Mesenchymal stem cell (in vitro differentiated cells and primary cell): Measurements from ENCODE around the gene SLC25A21.

ENCODE experiments used
- DNase-seq: peaks from one replicate; pipeline ENCODE4 v3.0.0-alpha.2; 2013
- H2AFZ ChIP-seq: one replicate; pipeline ENCODE4 v1.6.1; 2013; ENCODE audit warnings: low read depth, mild to moderate bottlenecking, control low read depth, inconsistent platforms, low read length, moderate library complexity
- H2AK5ac ChIP-seq: 2 replicates; pipeline ENCODE4 v1.6.1; 2013; ENCODE audit warnings: low read length, moderate library complexity, mild to moderate bottlenecking, inconsistent platforms; ENCODE audit not compliant: severe bottlenecking
- H2BK120ac ChIP-seq: one replicate; pipeline ENCODE4 v1.6.1; 2013; ENCODE audit warnings: low read depth, mild to moderate bottlenecking, inconsistent platforms, low read length, moderate library complexity
- H2BK12ac ChIP-seq, 2 experiments: one replicate each; pipeline ENCODE4 v1.6.1; 2013; ENCODE audit warnings: inconsistent platforms in 2 of 2, low read length in 2 of 2, mild to moderate bottlenecking in 2 of 2, moderate library complexity in 2 of 2, control low read depth in 1 of 2
- H2BK15ac ChIP-seq: one replicate; pipeline ENCODE4 v1.6.1; 2013; ENCODE audit warnings: mild to moderate bottlenecking, low read depth, inconsistent platforms; ENCODE audit not compliant: poor library complexity, severe bottlenecking
- H2BK5ac ChIP-seq: 2 replicates; pipeline ENCODE4 v1.6.1; 2013; ENCODE audit warnings: low read depth, mild to moderate bottlenecking, low read length, control low read depth, inconsistent platforms; ENCODE audit not compliant: poor library complexity, severe bottlenecking
- H3K14ac ChIP-seq, 2 experiments: one replicate each; pipeline ENCODE4 v1.6.1; 2013; ENCODE audit warnings: inconsistent platforms in 2 of 2, low read length in 2 of 2, control low read depth in 1 of 2, mild to moderate bottlenecking in 1 of 2, moderate library complexity in 1 of 2
- H3K18ac ChIP-seq, 2 experiments: one replicate each; pipeline ENCODE4 v1.6.1; 2013; ENCODE audit warnings: inconsistent platforms in 2 of 2, low read length in 2 of 2, control low read depth in 1 of 2, low read depth in 1 of 2, mild to moderate bottlenecking in 1 of 2
- H3K23ac ChIP-seq, 2 experiments: one replicate each; pipeline ENCODE4 v1.6.1; 2013; ENCODE audit warnings: inconsistent platforms in 2 of 2, low read length in 2 of 2, mild to moderate bottlenecking in 2 of 2, moderate library complexity in 2 of 2, control low read depth in 1 of 2
- H3K27ac ChIP-seq: 2 replicates; pipeline ENCODE4 v1.5.1; 2013; ENCODE audit warnings: mild to moderate bottlenecking, moderate library complexity, low read length, control low read depth, inconsistent platforms; ENCODE audit not compliant: poor library complexity, severe bottlenecking
- H3K27me3 ChIP-seq, 2 experiments: 2 replicates each; pipeline versions ENCODE4 v1.6.1 to v1.7.0; 2013; ENCODE audit warnings: low read length in 2 of 2, mild to moderate bottlenecking in 2 of 2, moderate library complexity in 2 of 2, control low read depth in 1 of 2, inconsistent platforms in 1 of 2; ENCODE audit not compliant: control insufficient read depth in 1 of 2, insufficient read depth in 1 of 2
- H3K36me3 ChIP-seq, 2 experiments: 2 replicates each; pipeline versions ENCODE4 v1.6.1 to v1.7.0; 2013; ENCODE audit warnings: low read length in 2 of 2, control low read depth in 1 of 2, inconsistent platforms in 1 of 2, low read depth in 1 of 2, mild to moderate bottlenecking in 1 of 2; ENCODE audit not compliant: insufficient read depth in 2 of 2, control insufficient read depth in 1 of 2
- H3K4ac ChIP-seq, 2 experiments: one replicate each; pipeline ENCODE4 v1.6.1; 2013; ENCODE audit warnings: inconsistent platforms in 2 of 2, low read length in 2 of 2, mild to moderate bottlenecking in 2 of 2, moderate library complexity in 2 of 2, control low read depth in 1 of 2, low read depth in 1 of 2
- H3K4me1 ChIP-seq: 2 replicates; pipeline ENCODE4 v1.6.1; 2013; ENCODE audit warnings: low read depth, low read length, control low read depth; ENCODE audit not compliant: control insufficient read depth, insufficient read depth
- H3K4me2 ChIP-seq: 2 replicates; pipeline ENCODE4 v1.6.1; 2013; ENCODE audit warnings: low read length, mild to moderate bottlenecking, inconsistent platforms; ENCODE audit not compliant: poor library complexity, severe bottlenecking
- H3K4me3 ChIP-seq, 2 experiments: 2 replicates each; pipeline versions ENCODE4 v1.5.1 to v1.7.0; 2013; ENCODE audit warnings: low read length in 2 of 2, mild to moderate bottlenecking in 2 of 2, control low read depth in 1 of 2, low read depth in 1 of 2; ENCODE audit not compliant: insufficient read depth in 1 of 2
- H3K79me1 ChIP-seq: replicated peaks from 2 replicates; pipeline ENCODE4 v1.6.1; 2013; ENCODE audit warnings: mild to moderate bottlenecking, control low read depth, low read length, inconsistent platforms; ENCODE audit not compliant: poor library complexity, severe bottlenecking
- H3K9ac ChIP-seq: 2 replicates; pipeline ENCODE4 v1.7.0; 2013; ENCODE audit warnings: mild to moderate bottlenecking, low read length, moderate library complexity
- H3K9me3 ChIP-seq: 2 replicates; pipeline ENCODE4 v1.7.0; 2013; ENCODE audit warnings: mild to moderate bottlenecking, low read length; ENCODE audit not compliant: control insufficient read depth
- H4K8ac ChIP-seq: one replicate; pipeline ENCODE4 v1.6.1; 2013; ENCODE audit warnings: inconsistent platforms, mild to moderate bottlenecking, low read length, moderate library complexity
- H4K91ac ChIP-seq: one replicate; pipeline ENCODE4 v1.6.1; 2013; ENCODE audit warnings: mild to moderate bottlenecking, low read length, inconsistent platforms
- WGBS: methylation state at CpG from one replicate; pipeline ENCODE4 v1.1.7; 2013; ENCODE audit warnings: mixed read lengths; 5-methylcytosine and 5-hydroxymethylcytosine counted together

SLC25A21 gene

DNA sequence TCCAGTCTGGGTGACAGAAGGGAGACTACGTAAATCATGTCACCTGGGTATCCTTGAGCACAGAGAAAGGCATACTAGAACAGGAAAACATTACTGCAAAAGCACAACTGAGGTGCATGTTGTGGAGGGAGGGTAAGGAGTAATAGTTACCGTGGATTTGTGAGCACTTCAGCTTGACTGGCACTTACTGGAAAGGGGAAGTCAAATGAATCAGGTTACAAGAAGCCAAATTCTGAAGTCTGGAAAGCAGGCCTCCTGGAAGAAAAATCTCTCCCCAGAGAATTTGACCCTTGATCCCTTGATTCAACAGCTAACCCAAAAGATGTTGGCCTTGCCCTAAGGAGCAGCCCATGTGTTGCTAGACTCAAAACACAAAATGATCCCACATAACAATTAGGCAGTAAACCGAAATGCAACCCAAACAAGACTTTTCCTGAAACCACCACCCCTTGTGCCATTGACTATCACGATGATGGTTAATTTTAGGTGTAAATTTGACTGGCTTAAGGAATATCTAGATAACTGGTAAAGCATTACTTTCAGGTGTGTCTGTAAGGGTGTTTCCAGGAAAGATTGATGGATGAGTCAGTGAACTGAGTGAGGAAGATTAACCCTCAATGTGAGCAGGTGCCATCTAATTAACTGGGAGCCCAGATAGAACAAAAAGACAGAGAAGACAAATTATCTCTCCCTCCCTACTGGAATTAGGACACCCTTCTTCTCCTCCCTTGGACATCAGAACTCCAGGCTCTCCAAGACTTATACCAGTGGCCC, 108.8 kb downstream of the SLC25A21 start:
- H3K23ac ChIP-seq = no peak overlapping the region
- no peak overlapping the region for H2AK5ac ChIP-seq
- DNase-seq = no peak
- H3K9ac ChIP-seq = no peak overlapping the region
- no peak overlapping the region for H3K4ac ChIP-seq
- H3K79me1 ChIP-seq = no peaks in the 10 kb centered on the region
- no peak overlapping the region for H3K18ac ChIP-seq
- no peak overlapping the region for H2AFZ ChIP-seq
- no peaks in the 10 kb centered on the region for H3K27me3 ChIP-seq
- H3K27ac ChIP-seq = no peak overlapping the region
- H4K91ac ChIP-seq = no peak overlapping the region
- 65% methylated on average over 3 of the region's 4 CpGs for WGBS
- H3K4me3 ChIP-seq = no peak overlapping the region
- H3K4me2 ChIP-seq = no peak overlapping the region
- no peak overlapping the region for H2BK15ac ChIP-seq
- no peak overlapping the region for H2BK120ac ChIP-seq
- no peaks in the 10 kb centered on the region for H3K9me3 ChIP-seq
- H4K8ac ChIP-seq = no peak overlapping the region
- H2BK12ac ChIP-seq = no peak overlapping the region
- H3K4me1 ChIP-seq = no peaks in the 10 kb centered on the region
- H3K36me3 ChIP-seq = no peaks in the 10 kb centered on the region
- no peak overlapping the region for H3K14ac ChIP-seq
- no peak overlapping the region for H2BK5ac ChIP-seq

GRCh38 chr14:37062191-37062803, 110.1 kb downstream of the SLC25A21 start:
- Histone ChIP-seq H3K4me1 (no peaks in the 10 kb centered on the region), H3K9ac (no peak overlapping the region), H3K36me3 (no peaks in the 10 kb centered on the region), H2BK12ac (no peak overlapping the region), H3K23ac (no peak overlapping the region), H2BK120ac (no peak overlapping the region), H2BK5ac (no peak overlapping the region), H2AK5ac (no peak overlapping the region), H3K4me2 (no peak overlapping the region), H2BK15ac (no peak overlapping the region), H3K27ac (no peak overlapping the region), H3K18ac (no peak overlapping the region), H3K79me1 (no peaks in the 10 kb centered on the region), H3K9me3 (no peaks in the 10 kb centered on the region), H3K4ac (no peak overlapping the region), H4K8ac (no peak overlapping the region), H3K14ac (no peak overlapping the region), H4K91ac (no peak overlapping the region), H3K27me3 (no peaks in the 10 kb centered on the region), H2AFZ (no peak overlapping the region), H3K4me3 (no peak overlapping the region)
- WGBS = 92% methylated on average over 4 of the region's 4 CpGs
- no peak for DNase-seq

DNA sequence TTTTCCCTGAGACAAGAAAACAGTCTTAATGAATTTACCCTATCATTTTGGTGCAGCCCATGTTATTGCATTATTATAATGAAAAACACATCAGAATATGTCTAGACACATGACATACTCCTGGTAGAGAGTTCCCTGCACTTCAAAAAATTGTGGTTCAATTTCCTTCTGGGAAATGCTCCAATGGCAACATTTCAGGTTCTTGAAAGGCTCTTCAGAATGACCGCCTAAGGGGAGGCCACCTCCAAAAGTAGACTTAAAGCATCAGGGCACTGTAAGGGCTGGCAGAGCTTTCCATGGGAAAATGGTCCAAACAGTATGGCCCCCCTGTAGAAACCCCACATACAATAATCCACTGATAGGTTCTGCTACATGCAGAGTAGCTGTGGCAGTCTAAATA, 110.7 kb downstream of the SLC25A21 start:
- WGBS = 91% methylated on average over 1 of the region's 1 CpG
- H3K9ac ChIP-seq = no peak overlapping the region
- no peaks in the 10 kb centered on the region for H3K36me3 ChIP-seq

GRCh38 chr14:37060496-37061260, 111.7 kb downstream of the SLC25A21 start:
- Histone ChIP-seq H3K23ac (no peak overlapping the region), H3K4me2 (no peak overlapping the region), H3K27me3 (no peaks in the 10 kb centered on the region), H3K4me3 (no peak overlapping the region), H3K9me3 (no peaks in the 10 kb centered on the region), H3K4ac (no peak overlapping the region), H3K4me1 (no peaks in the 10 kb centered on the region), H3K36me3 (no peaks in the 10 kb centered on the region), H3K27ac (no peak overlapping the region), H2AK5ac (no peak overlapping the region), H3K79me1 (no peaks in the 10 kb centered on the region), H2BK15ac (no peak overlapping the region), H2BK120ac (no peak overlapping the region), H2BK12ac (no peak overlapping the region), H4K8ac (no peak overlapping the region), H2BK5ac (no peak overlapping the region), H3K18ac (no peak overlapping the region), H2AFZ (no peak overlapping the region), H3K14ac (no peak overlapping the region), H4K91ac (no peak overlapping the region), H3K9ac (no peak overlapping the region)
- 100% methylated on average over 1 of the region's 3 CpGs for WGBS
- DNase-seq = no peak

More for the DNA sequence above, 110.7 kb downstream of the SLC25A21 start:
- Histone ChIP-seq H2AFZ (no peak overlapping the region), H3K27ac (no peak overlapping the region), H3K79me1 (no peaks in the 10 kb centered on the region), H4K91ac (no peak overlapping the region), H3K23ac (no peak overlapping the region), H3K4me2 (no peak overlapping the region), H2BK5ac (no peak overlapping the region), H3K4me3 (no peak overlapping the region), H3K27me3 (no peaks in the 10 kb centered on the region), H3K4me1 (no peaks in the 10 kb centered on the region), H3K9me3 (no peaks in the 10 kb centered on the region), H2AK5ac (no peak overlapping the region), H3K18ac (no peak overlapping the region), H3K14ac (no peak overlapping the region), H2BK12ac (no peak overlapping the region), H4K8ac (no peak overlapping the region), H2BK120ac (no peak overlapping the region), H3K4ac (no peak overlapping the region), H2BK15ac (no peak overlapping the region)
- DNase-seq = no peak
